ENCODE results near the gene LRP5.

LRP5 gene

GRCh38 chr11:68303083-68303482 is 9.3 kb upstream of the LRP5 start:
- H3K4me3 ChIP-seq (ENCODE audit: low read depth, low read length), result no peak overlapping the region
- TF ChIP-seq CTCF (IDR thresholded peaks at IDR 0.05; ENCODE audit: low read depth, low read length), result no peak

GRCh38 chr11:68303982-68304780 is 8.2 kb upstream of the LRP5 start:
- H3K4me3 ChIP-seq (ENCODE audit: low read depth, low read length), result no peak overlapping the region
- TF ChIP-seq CTCF (IDR thresholded peaks at IDR 0.05; ENCODE audit: low read depth, low read length), result no peak

- H3K4me3 ChIP-seq (ENCODE audit: low read depth, low read length), result no peak overlapping the region
- TF ChIP-seq CTCF (IDR thresholded peaks at IDR 0.05; ENCODE audit: low read depth, low read length), result no peak
These were observed 5.8 kb upstream of the LRP5 start for GRCh38 chr11:68306636-68307035.

- no peak overlapping the region for H3K4me3 ChIP-seq (ENCODE audit: low read depth, low read length)
- no peak for TF ChIP-seq CTCF (IDR thresholded peaks at IDR 0.05; ENCODE audit: low read depth, low read length)
These were observed 4.3 kb upstream of the LRP5 start for GRCh38 chr11:68308068-68308467.

GRCh38 chr11:68309621-68310185 is 2.7 kb upstream of the LRP5 start:
- TF ChIP-seq CTCF (IDR thresholded peaks at IDR 0.05; ENCODE audit: low read depth, low read length), result no peak
- no peak overlapping the region for H3K4me3 ChIP-seq (ENCODE audit: low read depth, low read length)

- no peak overlapping the region for H3K4me3 ChIP-seq (ENCODE audit: low read depth, low read length)
- no peak for TF ChIP-seq CTCF (IDR thresholded peaks at IDR 0.05; ENCODE audit: low read depth, low read length)
These were observed 953 bp upstream of the LRP5 start for GRCh38 chr11:68311160-68312116.

Data from WI38 (cell line).